Ascending aorta (tissue), 2 donors: ENCODE measurements around the gene SIGLEC10. TPM values are rescaled to one million over a fixed set of nuclear protein-coding genes. Genes with fewer than 3 reads are reported as not detected.
A peak's percentile ranks its signal among the peaks of the same experiment; 100 is the strongest.

Experiments used
- DNase-seq, 2 donors: peaks; one replicate each; pipeline ENCODE4 v3.0.0-alpha.2; 2019; ENCODE audit warnings: low spot score in 2 of 2
- H3K27ac ChIP-seq, 2 donors: fragments of 200-600 bp; sonication (generic); one replicate each; pipeline ENCODE4 v1.5.1; 2016 to 2017; ENCODE audit warnings: mild to moderate bottlenecking in 1 of 2
- H3K27me3 ChIP-seq: fragments of 200-600 bp; sonication (generic); one replicate; pipeline ENCODE4 v1.5.1; 2017
- H3K36me3 ChIP-seq, 2 donors: fragments of 200-600 bp; sonication (generic); one replicate each; pipeline ENCODE4 v1.5.1; 2016
- H3K4me1 ChIP-seq, 2 donors: fragments of 200-600 bp; sonication (generic); one replicate each; pipeline ENCODE4 v1.5.1; 2016 to 2017; ENCODE audit warnings: mild to moderate bottlenecking in 1 of 2
- H3K4me3 ChIP-seq, 2 donors: fragments of 200-600 bp; sonication (generic); one replicate each; pipeline ENCODE4 v1.5.1; 2016 to 2017; ENCODE audit warnings: mild to moderate bottlenecking in 1 of 2
- H3K9me3 ChIP-seq, 2 donors: fragments of 200-600 bp; sonication (generic); one replicate each; pipeline ENCODE4 v1.5.1; 2016
- CTCF ChIP-seq, 3 experiments: fragments of 200-600 bp in 2 of 3; fragments of 450-650 bp in 1 of 3; sonication (generic) in 2 of 3; IDR thresholded peaks; one replicate each; pipeline ENCODE4 v1.5.1; 2016 to 2019; ENCODE audit warnings: antibody characterized with exemption in 3 of 3, mild to moderate bottlenecking in 1 of 3, moderate library complexity in 1 of 3
- intact Hi-C: fragments of 100-400 bp; cut with DNase I; formaldehyde crosslinking; loops from one replicate; pipeline ENCODE4 v1.15.1; 2023
- total RNA-seq: library from RNA; depleted of rRNA; stranded (reverse); fragments of >200 nt; gene quantifications from one replicate; pipeline ENCODE4 v1.1.0, GENCODE V29; 2016

SIGLEC10 gene
- total RNA-seq, 1 donor from 2014 or later, result 5.4 TPM

- no peak overlapping the region for H3K27ac ChIP-seq
- H3K27me3 ChIP-seq, result no peaks in the 10 kb centered on the region
- no peaks in the 10 kb centered on the region for H3K9me3 ChIP-seq
- H3K4me3 ChIP-seq, result no peak overlapping the region
- no peak for DNase-seq
- TF ChIP-seq CTCF (IDR thresholded peaks at IDR 0.05), result no peak
- H3K4me1 ChIP-seq, result peaks cover 3 to 8% of the 10 kb centered on the region in 2 donors
- no peaks in the 10 kb centered on the region for H3K36me3 ChIP-seq
- intact Hi-C loops, result no loop called here
These were observed 21.3 kb downstream of the SIGLEC10 start for GRCh38 chr19:51396175-51396574.

DNA sequence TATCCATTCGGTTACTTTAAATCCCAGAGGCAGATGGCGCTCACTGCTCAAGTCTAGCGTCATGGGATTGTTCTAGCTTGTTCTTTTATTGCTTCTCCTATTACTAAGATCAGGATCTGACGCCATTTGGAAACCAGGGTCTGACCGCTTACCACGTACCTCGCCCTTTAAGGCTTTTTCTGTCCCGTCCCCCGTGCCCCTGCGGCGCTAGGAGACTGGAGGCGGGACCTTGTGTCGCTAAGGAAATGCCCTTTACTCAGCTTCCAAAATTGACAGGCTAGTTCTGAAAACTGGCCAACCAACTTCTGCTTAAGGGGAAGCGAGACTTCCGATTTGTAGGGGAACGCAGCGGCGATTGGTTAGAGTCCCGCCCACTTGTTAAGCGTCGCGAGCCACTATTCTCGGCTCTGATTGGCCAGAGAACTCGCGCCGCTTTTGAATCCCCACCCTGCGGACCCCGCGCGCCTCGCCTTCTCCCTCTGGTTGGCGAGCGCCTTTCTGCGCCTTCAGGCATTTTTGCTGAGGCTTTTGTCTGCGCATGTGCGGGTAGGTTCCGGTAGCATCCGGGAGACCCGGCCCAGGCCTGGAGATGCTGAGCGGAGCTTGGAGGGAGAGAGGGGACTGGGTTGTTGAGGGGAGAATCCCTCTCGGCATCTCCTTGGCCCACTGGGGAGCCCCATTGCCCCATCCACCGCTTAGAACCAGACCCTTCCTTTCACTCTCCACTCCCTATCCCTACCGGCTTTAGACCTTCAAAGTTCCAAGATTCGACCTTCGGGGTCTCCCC is 23.2 kb downstream of the SIGLEC10 start:
- DNase-seq, result peak; percentile 92 to 98
- no peak for TF ChIP-seq CTCF (IDR thresholded peaks at IDR 0.05)
- H3K27me3 ChIP-seq, result no peaks in the 10 kb centered on the region
- H3K27ac ChIP-seq, result peak overlapping the region; percentile 74
- no peaks in the 10 kb centered on the region for H3K9me3 ChIP-seq
- peaks cover 3 to 8% of the 10 kb centered on the region in 2 donors for H3K4me1 ChIP-seq
- no peaks in the 10 kb centered on the region for H3K36me3 ChIP-seq
- H3K4me3 ChIP-seq, result peak overlapping the region; percentile 43 to 63
- intact Hi-C loops, result loop anchor here (1.0 to 5.0 kb wide), 4 partner anchors 27 to 295 kb away; partner anchors contain the start of gene ZNF175

DNA sequence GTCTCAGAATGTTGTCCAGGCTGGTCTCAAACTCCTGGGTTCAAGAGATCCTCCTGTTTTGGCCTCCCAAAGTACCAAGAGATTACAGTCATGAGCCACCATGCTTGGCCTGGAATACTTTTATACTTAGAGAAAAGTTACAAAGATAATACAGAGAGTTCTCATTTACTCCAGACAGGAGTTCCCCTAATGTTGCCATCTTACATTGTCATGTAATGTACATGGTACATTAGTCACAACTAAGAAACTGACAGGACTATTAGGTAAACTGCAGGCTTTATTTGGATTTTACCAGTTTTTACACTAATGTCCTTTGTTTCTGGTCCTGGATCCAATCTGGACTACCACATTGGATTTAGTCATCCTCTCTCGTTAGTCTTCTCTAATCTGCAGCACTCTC is 24.7 kb downstream of the SIGLEC10 start:
- no peaks in the 10 kb centered on the region for H3K36me3 ChIP-seq
- TF ChIP-seq CTCF (IDR thresholded peaks at IDR 0.05), result no peak
- no peak for DNase-seq
- H3K27ac ChIP-seq, result no peak overlapping the region
- H3K4me3 ChIP-seq, result no peak overlapping the region
- intact Hi-C loops, result loop anchor here (5.0 kb wide), 1 partner anchor 180 kb away; the partner anchor contains the start of gene ZNF175
- H3K4me1 ChIP-seq, result peaks cover 3 to 8% of the 10 kb centered on the region in 2 donors
- no peaks in the 10 kb centered on the region for H3K9me3 ChIP-seq
- H3K27me3 ChIP-seq, result no peaks in the 10 kb centered on the region

DNA sequence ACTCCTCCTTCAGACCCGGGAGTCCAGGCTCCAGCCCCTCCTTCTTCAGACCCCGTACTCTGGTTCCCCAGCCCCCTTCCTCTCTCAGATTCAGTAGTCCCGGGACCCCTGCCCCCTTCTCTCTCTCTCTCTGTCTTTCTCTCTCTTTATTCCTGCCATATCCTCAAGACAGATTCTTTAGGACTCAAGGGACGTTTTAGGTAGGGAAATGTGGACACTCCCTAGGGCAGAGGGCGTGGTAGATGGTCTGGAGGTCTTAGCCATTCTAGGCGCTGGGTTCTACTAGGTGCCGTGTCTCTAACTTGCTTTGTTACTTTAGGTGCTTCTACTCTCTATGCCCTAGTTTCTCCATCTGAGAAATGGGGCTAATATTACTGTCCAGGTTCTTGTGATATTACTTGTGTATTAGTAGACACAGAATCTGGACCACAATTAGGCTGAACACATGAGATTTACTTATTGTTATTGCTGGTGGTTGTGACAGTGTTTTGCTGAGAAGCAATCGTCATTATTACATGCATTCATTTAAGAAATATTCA is 26.3 kb downstream of the SIGLEC10 start:
- peaks cover 3 to 8% of the 10 kb centered on the region in 2 donors for H3K4me1 ChIP-seq
- H3K36me3 ChIP-seq, result no peaks in the 10 kb centered on the region
- H3K27me3 ChIP-seq, result no peaks in the 10 kb centered on the region
- no peak overlapping the region for H3K4me3 ChIP-seq
- no peaks in the 10 kb centered on the region for H3K9me3 ChIP-seq
- TF ChIP-seq CTCF (IDR thresholded peaks at IDR 0.05), result no peak
- H3K27ac ChIP-seq, result no peak overlapping the region
- intact Hi-C loops, result loop anchor here (5.0 kb wide), 1 partner anchor 181 kb away; the partner anchor contains the start of gene ZNF175
- DNase-seq, result no peak

GRCh38 chr19:51389143-51389542 is 28.3 kb downstream of the SIGLEC10 start:
- peaks cover 3 to 4% of the 10 kb centered on the region in 2 donors for H3K4me1 ChIP-seq
- no peak overlapping the region for H3K27ac ChIP-seq
- no peak for DNase-seq
- intact Hi-C loops, result no loop called here
- no peaks in the 10 kb centered on the region for H3K27me3 ChIP-seq
- H3K36me3 ChIP-seq, result no peaks in the 10 kb centered on the region
- no peak overlapping the region for H3K4me3 ChIP-seq
- no peaks in the 10 kb centered on the region for H3K9me3 ChIP-seq
- TF ChIP-seq CTCF (IDR thresholded peaks at IDR 0.05), result no peak
